Suprapubic skin (tissue), 4 donors: ENCODE results near the gene SEZ6L2. TPM values are rescaled to one million over a fixed set of nuclear protein-coding genes. Genes with fewer than 3 reads are reported as not detected.
"Not testable (repeated sequence)": the region's sequence is repeated elsewhere in the genome, so short reads cannot be mapped to it uniquely, and the experiment has no call there.

ENCODE experiments used
- DNase-seq, 2 donors: peaks; one replicate each; pipeline ENCODE4 v3.0.0-alpha.2; 2019; ENCODE audit warnings: low spot score in 2 of 2
- H3K27ac ChIP-seq: fragments of 200-600 bp; sonication (generic); one replicate; pipeline ENCODE4 v1.5.1; 2019
- H3K27me3 ChIP-seq: fragments of 200-600 bp; sonication (generic); one replicate; pipeline ENCODE4 v1.5.1; 2019
- H3K36me3 ChIP-seq: fragments of 200-600 bp; sonication (generic); one replicate; pipeline ENCODE4 v1.5.1; 2019
- H3K4me1 ChIP-seq: fragments of 200-600 bp; sonication (generic); one replicate; pipeline ENCODE4 v1.5.1; 2019
- H3K4me3 ChIP-seq: fragments of 200-600 bp; sonication (generic); one replicate; pipeline ENCODE4 v1.5.1; 2019; ENCODE audit warnings: mild to moderate bottlenecking
- H3K9me3 ChIP-seq: fragments of 200-600 bp; sonication (generic); one replicate; pipeline ENCODE4 v1.5.1; 2019
- CTCF ChIP-seq, 2 donors: fragments of 200-600 bp in 1 of 2; fragments of 450-650 bp in 1 of 2; sonication (generic) in 1 of 2; IDR thresholded peaks; one replicate each; pipeline ENCODE4 v1.5.1; 2016 to 2019; ENCODE audit warnings: antibody characterized with exemption in 2 of 2, mild to moderate bottlenecking in 1 of 2, moderate library complexity in 1 of 2
- EP300 ChIP-seq: sonication (generic); formaldehyde crosslinking; IDR thresholded peaks from one replicate; pipeline ENCODE4 v1.6.1; 2017; ENCODE audit warnings: antibody characterized with exemption
- POLR2A ChIP-seq, 2 donors: fragments of 450-650 bp; IDR thresholded peaks; one replicate each; pipeline ENCODE4 v1.6.1; 2017; ENCODE audit warnings: antibody characterized with exemption in 2 of 2, mild to moderate bottlenecking in 2 of 2, moderate library complexity in 2 of 2
- POLR2AphosphoS5 ChIP-seq, 3 donors: sonication (generic); formaldehyde crosslinking; IDR thresholded peaks; one replicate each; pipeline ENCODE4 v1.6.1; 2017; ENCODE audit warnings: antibody characterized with exemption in 3 of 3
- WGBS: methylation state at CpG from one replicate; pipeline ENCODE4 v1.1.5; 2018; 5-methylcytosine and 5-hydroxymethylcytosine counted together
- total RNA-seq, 4 donors: library from RNA; depleted of rRNA; stranded (reverse); fragments of >200 nt; gene quantifications; one replicate each; pipeline ENCODE4 v1.1.0, GENCODE V29; 2016

The SEZ6L2 gene
- total RNA-seq: 1 to 10 TPM in 3 of 4 donors, under 1 TPM in 1; 0.98 to 2.9 (median 1.2) TPM

- Histone ChIP-seq H3K27me3 (peaks cover 25% of the 10 kb centered on the region), H3K27ac (no peak within 1 kb of the TSS), H3K4me3 (peak within 1 kb of the TSS; percentile 65), H3K4me1 (peaks cover 19% of the 10 kb centered on the region), H3K36me3 (no peaks in the 10 kb centered on the region), H3K9me3 (no peaks in the 10 kb centered on the region)
- peak in 1 of 2 donors; percentile 77 for DNase-seq
- TF ChIP-seq CTCF (IDR thresholded peaks at IDR 0.05) (no peak), EP300 (no peak), POLR2A (IDR thresholded peaks at IDR 0.05) (no peak), POLR2AphosphoS5 (IDR thresholded peaks at IDR 0.05) (no peak)
- WGBS: 2% methylated on average over 15 of the region's 29 CpGs
These were observed at the start of gene SEZ6L2 for GRCh38 chr16:29899516-29900101. TSS of gene SEZ6L2 (minus strand) at chr16:29899550. CDS start at chr16:29899019, 531 bp downstream.

- H3K4me3 ChIP-seq: no peak overlapping the region
- no peak overlapping the region for H3K27ac ChIP-seq
- H3K9me3 ChIP-seq: no peaks in the 10 kb centered on the region
- peaks cover 10% of the 10 kb centered on the region for H3K4me1 ChIP-seq
- H3K27me3 ChIP-seq: no peaks in the 10 kb centered on the region
- H3K36me3 ChIP-seq: no peaks in the 10 kb centered on the region
- TF ChIP-seq EP300: no peak
- TF ChIP-seq CTCF (IDR thresholded peaks at IDR 0.05): no peak
- TF ChIP-seq POLR2A (IDR thresholded peaks at IDR 0.05): no peak
- no peak for TF ChIP-seq POLR2AphosphoS5 (IDR thresholded peaks at IDR 0.05)
- 87% methylated on average over 2 of the region's 2 CpGs for WGBS
- no peak for DNase-seq
These were observed 48.5 kb upstream of the SEZ6L2 start for GRCh38 chr16:29947897-29948296.

- peaks cover 10% of the 10 kb centered on the region for H3K4me1 ChIP-seq
- peak overlapping the region; percentile 74 for H3K27ac ChIP-seq
- H3K36me3 ChIP-seq: no peaks in the 10 kb centered on the region
- WGBS: 31% methylated on average over 11 of the region's 11 CpGs
- no peaks in the 10 kb centered on the region for H3K9me3 ChIP-seq
- TF ChIP-seq CTCF (IDR thresholded peaks at IDR 0.05): peak in 1 of 2 donors; percentile 14
- no peak for TF ChIP-seq POLR2A (IDR thresholded peaks at IDR 0.05)
- no peak for TF ChIP-seq POLR2AphosphoS5 (IDR thresholded peaks at IDR 0.05)
- DNase-seq: no peak
- H3K4me3 ChIP-seq: no peak overlapping the region
- no peaks in the 10 kb centered on the region for H3K27me3 ChIP-seq
These were observed 44.8 kb upstream of the SEZ6L2 start for GRCh38 chr16:29943846-29944799.

- peaks cover 10% of the 10 kb centered on the region for H3K4me1 ChIP-seq
- WGBS: 79% methylated on average over 4 of the region's 4 CpGs
- TF ChIP-seq CTCF (IDR thresholded peaks at IDR 0.05) (no peak), EP300 (no peak), POLR2A (IDR thresholded peaks at IDR 0.05) (no peak), POLR2AphosphoS5 (IDR thresholded peaks at IDR 0.05) (no peak)
These were observed 41.3 kb upstream of the SEZ6L2 start for GRCh38 chr16:29940656-29941055.

GRCh38 chr16:29931750-29932149, 32.4 kb upstream of the SEZ6L2 start:
- DNase-seq, H3K27me3 ChIP-seq, H3K9me3 ChIP-seq, H3K36me3 ChIP-seq, H3K27ac ChIP-seq, H3K4me3 ChIP-seq, H3K4me1 ChIP-seq: not testable (repeated sequence)
- 97% methylated on average over 2 of the region's 2 CpGs for WGBS

More at GRCh38 chr16:29940656-29941055, 41.3 kb upstream of the SEZ6L2 start:
- Histone ChIP-seq H3K27ac (no peak overlapping the region), H3K4me3 (no peak overlapping the region), H3K36me3 (no peaks in the 10 kb centered on the region), H3K27me3 (no peaks in the 10 kb centered on the region), H3K9me3 (no peaks in the 10 kb centered on the region)
- DNase-seq: no peak
